Right ventricle myocardium inferior (tissue), 1 donor: Measurements from ENCODE around the gene CCDC80. TPM values are rescaled to one million over a fixed set of nuclear protein-coding genes. Genes with fewer than 3 reads are reported as not detected.
"Not testable (repeated sequence)": the region's sequence is repeated elsewhere in the genome, so short reads cannot be mapped to it uniquely, and the experiment has no call there.

Experiments used
- ATAC-seq: fragments of 200-7000 bp; cut with Tn5 transposase; one replicate; pipeline ENCODE4 v1.9.1; 2020; ENCODE audit warnings: mild to moderate bottlenecking, moderate library complexity
- DNase-seq: peaks from one replicate; pipeline ENCODE4 v3.0.0; 2021; ENCODE audit errors: missing footprints
- intact Hi-C: fragments of 100-400 bp; cut with DNase I; formaldehyde crosslinking; loops from one replicate; pipeline ENCODE4 v1.11.0; 2022
- total RNA-seq: library from RNA; stranded (reverse); fragmentation: NEBNext Ultra II Directional; extraction: Animal tissue kit (Norgen Biotek cat#: 25700); gene quantifications from one replicate; pipeline ENCODE4 v1.2.1, GENCODE V29; 2021
- donor health status: DM: no; HTN: yes; CAD: no; lungs with severe emphysema.

Gene CCDC80
- total RNA-seq, 1 donor from 2014 or later = 78.2 TPM

DNA sequence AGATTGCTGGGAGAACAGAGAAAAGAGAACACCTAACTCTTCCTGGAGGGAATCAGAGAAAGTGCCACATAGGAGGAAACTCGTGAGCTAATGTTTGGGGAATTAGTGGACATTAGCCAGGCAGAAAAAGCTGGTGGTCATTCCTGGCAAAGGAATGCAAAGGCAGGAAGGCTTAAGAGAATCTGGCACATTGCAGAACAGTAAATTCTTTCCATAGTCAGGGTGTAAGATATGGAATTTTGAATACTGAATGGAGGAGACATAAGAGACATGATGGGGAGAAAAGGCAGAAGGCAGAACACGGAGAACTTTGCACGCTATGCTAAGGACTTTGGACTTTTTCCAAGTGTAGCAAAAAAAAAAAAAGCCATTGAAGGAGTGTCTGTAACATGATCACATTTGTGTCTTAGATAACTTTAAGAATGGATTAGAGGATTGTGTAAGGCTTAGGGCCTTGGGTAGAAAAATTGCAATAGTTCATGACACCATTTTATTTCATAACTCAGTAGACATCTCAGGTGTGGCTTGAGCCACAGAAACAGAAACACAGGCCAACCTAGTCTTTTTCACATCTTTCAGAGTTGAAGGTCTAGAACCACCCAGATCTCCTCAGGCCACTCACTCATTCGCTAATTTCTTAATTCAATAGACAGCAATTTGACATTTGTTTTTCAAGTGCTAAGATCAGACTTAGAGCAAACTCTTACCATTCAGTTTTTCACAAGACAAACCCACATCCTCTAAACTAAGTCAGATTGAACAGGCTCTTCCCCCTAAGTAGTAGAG, 31.2 kb upstream of the CCDC80 start:
- intact Hi-C loops = no loop called here
- DNase-seq (no peak), ATAC-seq (no peak)

GRCh38 chr3:112670824-112671223, 29.9 kb upstream of the CCDC80 start:
- ATAC-seq = no peak
- no peak for DNase-seq
- intact Hi-C loops = no loop called here

GRCh38 chr3:112667599-112667998, 26.7 kb upstream of the CCDC80 start:
- DNase-seq = no peak
- intact Hi-C loops = no loop called here
- no peak for ATAC-seq

DNA sequence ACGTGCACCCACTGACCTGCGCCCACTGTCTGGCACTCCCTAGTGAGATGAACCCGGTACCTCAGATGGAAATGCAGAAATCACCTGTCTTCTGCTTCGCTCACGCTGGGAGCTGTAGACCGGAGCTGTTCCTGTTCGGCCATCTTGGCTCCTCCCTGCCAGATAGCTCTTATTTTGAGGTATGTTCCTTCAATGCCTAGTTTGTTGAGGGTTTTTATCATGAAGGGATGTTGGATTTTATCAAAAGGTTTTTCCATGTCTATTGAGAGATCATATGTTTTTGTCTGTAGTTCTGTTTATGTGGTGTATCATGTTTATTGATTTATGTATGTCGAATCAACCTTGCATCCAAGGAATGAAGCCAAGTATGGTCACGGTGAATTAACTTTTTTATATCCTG, 24.1 kb upstream of the CCDC80 start:
- DNase-seq, intact Hi-C loops, ATAC-seq: not testable (repeated sequence)

- DNase-seq (no peak), ATAC-seq (no peak)
- intact Hi-C loops = no loop called here
Measured at GRCh38 chr3:112656043-112656442, 15.1 kb upstream of the CCDC80 start.

DNA sequence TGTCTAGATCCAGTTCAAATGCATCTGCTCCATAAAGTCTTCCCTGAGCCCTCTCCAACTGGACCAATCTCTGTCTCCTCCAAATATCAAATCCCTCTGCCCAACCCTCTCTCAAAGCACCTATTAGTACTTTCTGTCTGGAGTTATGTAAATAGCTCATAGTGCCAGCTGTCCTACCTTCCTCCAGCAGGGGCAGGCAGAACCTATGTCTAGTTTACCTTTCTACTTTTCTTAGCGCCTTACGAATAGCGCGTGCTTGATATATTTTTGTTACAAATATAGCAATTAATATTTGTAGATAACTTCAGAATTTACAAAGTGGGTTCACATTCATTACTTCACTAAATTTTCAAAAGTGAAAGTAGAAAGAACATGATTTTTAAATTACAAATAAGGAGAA, 14.0 kb upstream of the CCDC80 start:
- DNase-seq = no peak
- intact Hi-C loops = no loop called here
- no peak for ATAC-seq

- intact Hi-C loops = no loop called here
- no peak for ATAC-seq
- DNase-seq = no peak
Measured at GRCh38 chr3:112654492-112654891, 13.5 kb upstream of the CCDC80 start.

GRCh38 chr3:112653881-112654300, 12.9 kb upstream of the CCDC80 start:
- intact Hi-C loops = no loop called here
- ATAC-seq (peak; percentile 95), DNase-seq (peak; percentile 78)

DNA sequence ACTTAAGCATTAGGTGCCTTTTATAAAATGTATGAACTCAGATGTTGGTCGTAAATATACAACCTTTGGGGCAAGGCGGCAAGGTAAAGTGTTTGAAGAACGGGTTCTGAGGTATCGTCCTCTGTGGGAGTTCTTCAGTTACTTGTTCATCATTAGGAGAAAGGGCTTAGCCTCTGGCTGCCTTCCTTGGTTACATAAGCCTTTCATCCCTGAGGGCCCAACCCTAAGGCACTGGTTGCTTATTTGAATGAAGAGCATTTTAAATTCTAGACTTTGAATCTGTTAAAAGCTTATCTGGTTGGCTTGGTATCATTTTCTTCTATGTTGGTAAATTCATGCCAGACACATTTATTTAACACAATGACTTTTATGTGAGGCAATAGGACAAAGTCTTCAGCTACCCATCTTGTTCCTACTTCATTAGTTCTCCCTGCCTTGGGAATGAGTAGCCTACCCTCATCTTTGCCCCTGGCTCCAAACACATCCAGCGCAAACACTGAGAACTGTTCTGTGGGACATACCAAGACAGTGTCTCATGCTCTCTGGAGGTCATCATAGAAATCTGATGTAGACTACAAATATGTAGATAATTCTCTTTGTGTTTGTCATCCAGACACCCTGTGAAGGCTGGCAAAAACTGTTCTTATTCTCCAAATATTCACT, 12.4 kb upstream of the CCDC80 start:
- peak; percentile 88 for ATAC-seq
- intact Hi-C loops = no loop called here
- no peak for DNase-seq

DNA sequence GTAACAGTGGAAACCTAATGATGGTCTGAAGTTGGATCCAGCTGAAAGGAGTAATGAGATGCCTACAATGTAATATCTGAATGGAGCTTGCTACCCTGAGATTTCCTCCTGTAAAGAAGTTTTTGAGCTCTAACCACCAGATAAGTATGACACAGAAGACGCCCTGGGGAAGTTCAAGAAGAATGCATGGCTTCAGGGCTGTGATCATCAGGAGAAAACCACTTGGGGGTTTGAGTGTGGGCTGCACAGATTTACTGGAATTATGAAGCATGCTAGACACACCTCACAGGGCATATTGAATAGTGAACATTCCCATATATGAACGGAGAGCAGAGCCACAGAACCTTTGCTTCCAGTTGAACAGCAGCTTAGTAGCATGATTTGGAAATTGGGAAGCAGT, 10.6 kb upstream of the CCDC80 start:
- ATAC-seq = no peak

GRCh38 chr3:112651071-112651470, 10.1 kb upstream of the CCDC80 start:
- ATAC-seq (no peak), DNase-seq (no peak)
- intact Hi-C loops = no loop called here

More for the DNA sequence above, 10.6 kb upstream of the CCDC80 start:
- DNase-seq = no peak
- intact Hi-C loops = no loop called here

- no peak for DNase-seq
- no peak for ATAC-seq
- intact Hi-C loops = no loop called here
Measured at GRCh38 chr3:112650482-112650881, 9.5 kb upstream of the CCDC80 start.

DNA sequence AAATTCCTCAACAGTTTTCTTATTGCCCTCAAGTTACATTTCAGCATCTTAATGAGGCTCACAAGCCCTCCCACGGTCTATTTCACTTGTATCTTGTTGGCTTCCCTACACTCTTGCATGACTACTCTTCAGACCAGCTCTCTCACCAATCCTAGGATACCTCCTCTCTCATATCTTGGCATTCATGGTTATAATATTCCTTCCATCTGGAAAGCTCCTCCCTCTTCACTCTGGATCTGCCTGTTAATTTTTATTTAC, 8.5 kb upstream of the CCDC80 start:
- ATAC-seq = no peak
- no peak for DNase-seq
- intact Hi-C loops = loop anchor here (10.0 kb wide), 1 partner anchor 85 kb away; no protein-coding TSS in a partner anchor

DNA sequence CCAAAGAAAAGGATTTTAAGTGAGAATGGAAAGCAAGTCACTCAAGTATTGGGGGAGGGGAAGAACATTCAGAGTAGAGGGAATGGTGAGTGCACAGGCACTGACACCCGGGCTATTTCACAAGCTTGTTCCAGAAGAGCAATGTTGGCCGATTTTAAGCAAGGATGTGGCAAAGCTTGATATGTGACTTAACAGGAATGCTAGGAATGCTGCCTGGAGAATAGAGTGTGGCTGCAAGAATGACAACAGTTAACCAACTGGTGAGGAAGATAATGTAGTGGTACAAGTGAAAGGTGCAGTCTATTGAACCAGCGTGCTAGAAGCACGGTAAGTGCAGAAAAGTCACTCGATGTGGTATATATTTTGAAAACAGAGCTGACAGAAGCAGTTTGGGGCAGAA, 6.2 kb upstream of the CCDC80 start:
- DNase-seq = no peak
- intact Hi-C loops = loop anchor here (10.0 kb wide), 1 partner anchor 88 kb away; no protein-coding TSS in a partner anchor
- ATAC-seq = peak; percentile 57

- DNase-seq = no peak
- ATAC-seq = no peak
- intact Hi-C loops = loop anchor here (10.0 kb wide), 1 partner anchor 88 kb away; no protein-coding TSS in a partner anchor
Measured at GRCh38 chr3:112646623-112647022, 5.7 kb upstream of the CCDC80 start.

DNA sequence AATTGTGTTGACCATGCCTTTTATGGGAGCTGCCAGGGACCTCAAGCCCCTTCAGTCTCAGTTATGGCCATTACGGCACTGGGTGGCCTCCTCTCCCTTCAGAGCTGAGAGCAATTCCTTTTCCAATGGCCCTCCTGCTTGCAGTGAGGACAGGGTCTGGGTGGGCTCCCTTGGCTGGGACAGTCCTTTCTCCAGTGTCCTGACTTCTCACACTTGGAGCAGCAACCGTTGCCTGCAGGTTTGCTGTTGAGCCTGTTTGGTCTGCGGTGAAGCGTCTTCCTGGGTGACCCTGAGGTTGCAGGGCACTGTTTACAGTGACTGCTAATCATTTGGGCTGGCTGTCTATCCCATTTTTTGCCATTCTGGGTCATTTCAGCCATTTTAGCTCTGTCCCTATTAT, 3.5 kb upstream of the CCDC80 start:
- no peak for ATAC-seq
- no peak for DNase-seq
- intact Hi-C loops = loop anchor here (10.0 kb wide), 1 partner anchor 90 kb away; no protein-coding TSS in a partner anchor

- DNase-seq = no peak
- ATAC-seq = no peak
- intact Hi-C loops = loop anchor here (1.0 to 10.0 kb wide), 4 partner anchors 55 to 336 kb away; no protein-coding TSS in a partner anchor
Measured at GRCh38 chr3:112643621-112644240, 2.8 kb upstream of the CCDC80 start.

GRCh38 chr3:112642912-112643506, 2.1 kb upstream of the CCDC80 start:
- intact Hi-C loops = loop anchor here (1.0 to 10.0 kb wide), 4 partner anchors 56 to 336 kb away; no protein-coding TSS in a partner anchor
- DNase-seq = peak; percentile 90
- peak; percentile 86 for ATAC-seq

DNA sequence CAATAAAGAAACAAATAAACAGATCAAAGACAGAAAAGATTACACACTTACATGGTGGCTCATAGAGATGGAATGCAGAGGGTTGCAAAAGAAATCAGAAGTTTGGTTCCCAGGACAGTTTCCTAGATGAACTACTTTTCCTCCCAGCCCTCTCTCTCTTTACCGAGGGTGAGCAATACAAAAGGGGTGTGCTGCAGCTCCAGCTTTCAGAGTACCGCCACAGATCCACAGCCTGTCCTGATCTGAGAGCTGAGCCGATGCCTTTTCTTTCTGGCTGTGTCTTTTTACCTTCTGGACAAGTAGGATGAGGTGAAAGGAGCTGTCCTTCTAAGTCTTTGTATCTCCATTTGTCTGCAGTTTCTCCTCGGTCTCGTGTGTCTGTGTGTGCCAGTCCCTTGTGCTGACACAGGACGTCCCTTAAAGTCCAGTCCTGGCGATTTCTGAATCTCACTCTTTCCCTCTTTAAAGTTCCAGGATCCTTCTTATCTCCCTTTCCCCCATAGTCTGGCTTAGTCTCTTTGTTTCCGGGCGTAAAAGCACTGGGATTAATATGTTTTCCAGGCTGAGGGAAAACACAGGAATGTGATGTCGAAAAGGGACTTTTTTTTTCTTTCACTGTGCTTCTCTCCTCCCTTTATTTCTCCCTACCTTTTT, 540 bp downstream of the CCDC80 start:
- intact Hi-C loops = loop anchor here (10.0 kb wide), 1 partner anchor 94 kb away; no protein-coding TSS in a partner anchor
- ATAC-seq = peak; percentile 17

More for the DNA sequence above, 540 bp downstream of the CCDC80 start:
- DNase-seq = no peak
